ENCODE data around the gene STEAP1. TPM values are rescaled to one million over a fixed set of nuclear protein-coding genes. Genes with fewer than 3 reads are reported as not detected.

STEAP1 gene
- total RNA-seq, 1 donor from 2014 or later, result not detected

GRCh38 chr7:90194911-90195809, 40.9 kb downstream of the STEAP1 start:
- no peaks in the 10 kb centered on the region for H3K36me3 Mint-ChIP-seq (ENCODE audit: unreplicated experiment)
- no peaks in the 10 kb centered on the region for H3K9me3 Mint-ChIP-seq (ENCODE audit: unreplicated experiment)
- H3K4me3 Mint-ChIP-seq (ENCODE audit: unreplicated experiment), result no peak overlapping the region
- no peak overlapping the region for H3K27ac Mint-ChIP-seq (ENCODE audit: unreplicated experiment)
- no peak for DNase-seq
- TF ChIP-seq, protein P1, sequence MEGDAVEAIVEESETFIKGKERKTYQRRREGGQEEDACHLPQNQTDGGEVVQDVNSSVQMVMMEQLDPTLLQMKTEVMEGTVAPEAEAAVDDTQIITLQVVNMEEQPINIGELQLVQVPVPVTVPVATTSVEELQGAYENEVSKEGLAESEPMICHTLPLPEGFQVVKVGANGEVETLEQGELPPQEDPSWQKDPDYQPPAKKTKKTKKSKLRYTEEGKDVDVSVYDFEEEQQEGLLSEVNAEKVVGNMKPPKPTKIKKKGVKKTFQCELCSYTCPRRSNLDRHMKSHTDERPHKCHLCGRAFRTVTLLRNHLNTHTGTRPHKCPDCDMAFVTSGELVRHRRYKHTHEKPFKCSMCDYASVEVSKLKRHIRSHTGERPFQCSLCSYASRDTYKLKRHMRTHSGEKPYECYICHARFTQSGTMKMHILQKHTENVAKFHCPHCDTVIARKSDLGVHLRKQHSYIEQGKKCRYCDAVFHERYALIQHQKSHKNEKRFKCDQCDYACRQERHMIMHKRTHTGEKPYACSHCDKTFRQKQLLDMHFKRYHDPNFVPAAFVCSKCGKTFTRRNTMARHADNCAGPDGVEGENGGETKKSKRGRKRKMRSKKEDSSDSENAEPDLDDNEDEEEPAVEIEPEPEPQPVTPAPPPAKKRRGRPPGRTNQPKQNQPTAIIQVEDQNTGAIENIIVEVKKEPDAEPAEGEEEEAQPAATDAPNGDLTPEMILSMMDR (IDR thresholded peaks at IDR 0.05; ENCODE audit: partially characterized antibody, unreplicated experiment), result no peak
- H3K27me3 Mint-ChIP-seq (ENCODE audit: unreplicated experiment), result no peaks in the 10 kb centered on the region
- H3K4me1 Mint-ChIP-seq (ENCODE audit: low read depth, unreplicated experiment), result no peaks in the 10 kb centered on the region

- no peaks in the 10 kb centered on the region for H3K9me3 Mint-ChIP-seq (ENCODE audit: unreplicated experiment)
- TF ChIP-seq, protein P1 (IDR thresholded peaks at IDR 0.05; ENCODE audit: partially characterized antibody, unreplicated experiment), result no peak
- no peaks in the 10 kb centered on the region for H3K4me1 Mint-ChIP-seq (ENCODE audit: low read depth, unreplicated experiment)
- H3K4me3 Mint-ChIP-seq (ENCODE audit: unreplicated experiment), result no peak overlapping the region
- H3K27ac Mint-ChIP-seq (ENCODE audit: unreplicated experiment), result no peak overlapping the region
- no peaks in the 10 kb centered on the region for H3K27me3 Mint-ChIP-seq (ENCODE audit: unreplicated experiment)
- no peak for DNase-seq
- no peaks in the 10 kb centered on the region for H3K36me3 Mint-ChIP-seq (ENCODE audit: unreplicated experiment)
These were observed 47.4 kb downstream of the STEAP1 start for GRCh38 chr7:90201500-90202195.

DNA sequence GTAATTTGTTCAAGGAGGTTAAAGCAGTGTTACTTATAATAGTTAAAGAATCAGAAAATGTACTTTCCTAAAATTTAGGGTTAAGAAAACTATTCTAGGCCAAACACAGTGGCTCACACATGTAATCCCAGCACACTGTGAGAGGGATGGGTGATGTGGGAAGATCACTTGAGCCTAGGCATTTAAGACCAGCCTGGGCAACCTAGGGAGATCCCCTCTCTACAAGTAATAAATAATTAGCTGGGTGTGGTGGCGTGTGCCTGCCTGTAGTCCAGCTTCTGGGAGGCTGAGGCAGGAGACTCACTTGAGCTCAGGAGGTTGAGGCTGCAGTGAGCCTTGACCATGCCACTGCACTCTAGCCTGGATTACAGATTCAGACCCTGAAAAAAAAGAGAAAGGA, 53.7 kb downstream of the STEAP1 start:
- peaks cover 6% of the 10 kb centered on the region for H3K4me1 Mint-ChIP-seq (ENCODE audit: low read depth, unreplicated experiment)
- no peak for DNase-seq
- H3K27ac Mint-ChIP-seq (ENCODE audit: unreplicated experiment), result no peak overlapping the region
- H3K27me3 Mint-ChIP-seq (ENCODE audit: unreplicated experiment), result peaks cover 4% of the 10 kb centered on the region
- TF ChIP-seq, protein P1 (IDR thresholded peaks at IDR 0.05; ENCODE audit: partially characterized antibody, unreplicated experiment), result no peak
- no peaks in the 10 kb centered on the region for H3K36me3 Mint-ChIP-seq (ENCODE audit: unreplicated experiment)
- no peak overlapping the region for H3K4me3 Mint-ChIP-seq (ENCODE audit: unreplicated experiment)
- H3K9me3 Mint-ChIP-seq (ENCODE audit: unreplicated experiment), result no peaks in the 10 kb centered on the region

DNA sequence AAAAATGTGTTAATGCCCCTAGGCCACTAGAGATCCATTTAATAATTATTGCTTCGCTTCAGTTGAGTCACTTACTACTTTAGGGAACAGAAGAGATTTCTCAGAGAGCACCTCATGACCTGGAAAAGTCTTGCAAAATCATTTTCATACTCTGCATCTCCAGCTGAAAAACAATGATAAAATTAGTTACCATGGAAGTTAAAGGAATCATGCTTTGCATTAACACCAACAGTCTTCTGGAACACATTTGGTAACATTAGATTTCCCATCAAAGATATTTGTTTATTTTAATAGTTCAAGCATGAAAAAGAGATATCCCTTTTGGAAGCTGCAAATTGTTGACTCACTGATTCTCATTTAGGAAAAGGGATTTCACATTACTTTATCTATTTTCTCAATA, 55.5 kb downstream of the STEAP1 start:
- no peak overlapping the region for H3K4me3 Mint-ChIP-seq (ENCODE audit: unreplicated experiment)
- TF ChIP-seq, protein P1 (IDR thresholded peaks at IDR 0.05; ENCODE audit: partially characterized antibody, unreplicated experiment), result no peak
- peaks cover 6% of the 10 kb centered on the region for H3K4me1 Mint-ChIP-seq (ENCODE audit: low read depth, unreplicated experiment)
- H3K36me3 Mint-ChIP-seq (ENCODE audit: unreplicated experiment), result no peaks in the 10 kb centered on the region
- no peak for DNase-seq
- H3K27ac Mint-ChIP-seq (ENCODE audit: unreplicated experiment), result no peak overlapping the region
- H3K27me3 Mint-ChIP-seq (ENCODE audit: unreplicated experiment), result peaks cover 4% of the 10 kb centered on the region
- no peaks in the 10 kb centered on the region for H3K9me3 Mint-ChIP-seq (ENCODE audit: unreplicated experiment)

DNA sequence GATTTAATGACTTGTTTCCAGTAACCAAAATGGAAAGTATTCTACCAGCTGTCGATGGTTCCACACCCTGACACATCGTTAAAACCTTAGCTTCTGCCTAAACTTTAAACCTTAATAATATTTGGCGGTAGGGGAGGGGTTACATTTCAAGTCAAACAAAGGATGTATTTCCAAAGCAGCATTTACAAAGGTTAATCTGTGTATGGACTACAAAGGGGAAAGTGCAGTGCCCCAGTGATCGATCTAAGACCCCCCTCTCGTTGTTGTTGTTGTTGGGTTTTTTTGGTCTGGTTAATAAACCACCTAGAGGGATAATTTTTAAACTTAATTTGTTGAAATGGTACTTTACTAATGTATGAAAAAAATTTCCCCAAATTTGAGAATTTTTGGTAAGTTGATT, 56.2 kb downstream of the STEAP1 start:
- H3K36me3 Mint-ChIP-seq (ENCODE audit: unreplicated experiment), result no peaks in the 10 kb centered on the region
- peaks cover 6% of the 10 kb centered on the region for H3K4me1 Mint-ChIP-seq (ENCODE audit: low read depth, unreplicated experiment)
- peaks cover 4% of the 10 kb centered on the region for H3K27me3 Mint-ChIP-seq (ENCODE audit: unreplicated experiment)
- H3K9me3 Mint-ChIP-seq (ENCODE audit: unreplicated experiment), result no peaks in the 10 kb centered on the region
- no peak overlapping the region for H3K27ac Mint-ChIP-seq (ENCODE audit: unreplicated experiment)
- TF ChIP-seq, protein P1 (IDR thresholded peaks at IDR 0.05; ENCODE audit: partially characterized antibody, unreplicated experiment), result no peak
- H3K4me3 Mint-ChIP-seq (ENCODE audit: unreplicated experiment), result peak overlapping the region; percentile 88
- no peak for DNase-seq

Measured in glutamatergic neuron (in vitro differentiated cells).